ENCODE results near the gene FGFR2.

Gene FGFR2

DNA sequence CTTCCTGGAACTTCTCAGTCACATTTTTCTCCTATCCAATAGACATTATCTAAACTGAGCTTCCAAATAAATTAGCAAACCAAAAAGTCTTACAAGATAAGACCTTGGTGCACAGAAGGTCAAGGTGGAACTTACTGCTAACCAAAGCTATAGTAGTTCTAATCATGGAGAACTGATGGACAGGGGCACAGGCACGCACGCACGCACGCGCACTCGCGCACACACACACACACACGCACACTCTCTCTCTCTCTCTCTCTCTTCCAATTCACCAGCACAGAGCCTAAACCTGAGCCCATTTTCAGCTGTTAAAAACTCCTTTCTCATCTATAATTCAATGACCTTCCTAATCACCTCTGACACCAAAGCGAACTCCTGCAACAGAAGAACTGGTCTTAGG is 7.5 kb downstream of the FGFR2 start:
- DNase-seq (ENCODE audit: low spot score) = no peak
- Histone ChIP-seq H3K27ac (no peak overlapping the region), H3K4me3 (no peak overlapping the region)
- TF ChIP-seq, protein P1, sequence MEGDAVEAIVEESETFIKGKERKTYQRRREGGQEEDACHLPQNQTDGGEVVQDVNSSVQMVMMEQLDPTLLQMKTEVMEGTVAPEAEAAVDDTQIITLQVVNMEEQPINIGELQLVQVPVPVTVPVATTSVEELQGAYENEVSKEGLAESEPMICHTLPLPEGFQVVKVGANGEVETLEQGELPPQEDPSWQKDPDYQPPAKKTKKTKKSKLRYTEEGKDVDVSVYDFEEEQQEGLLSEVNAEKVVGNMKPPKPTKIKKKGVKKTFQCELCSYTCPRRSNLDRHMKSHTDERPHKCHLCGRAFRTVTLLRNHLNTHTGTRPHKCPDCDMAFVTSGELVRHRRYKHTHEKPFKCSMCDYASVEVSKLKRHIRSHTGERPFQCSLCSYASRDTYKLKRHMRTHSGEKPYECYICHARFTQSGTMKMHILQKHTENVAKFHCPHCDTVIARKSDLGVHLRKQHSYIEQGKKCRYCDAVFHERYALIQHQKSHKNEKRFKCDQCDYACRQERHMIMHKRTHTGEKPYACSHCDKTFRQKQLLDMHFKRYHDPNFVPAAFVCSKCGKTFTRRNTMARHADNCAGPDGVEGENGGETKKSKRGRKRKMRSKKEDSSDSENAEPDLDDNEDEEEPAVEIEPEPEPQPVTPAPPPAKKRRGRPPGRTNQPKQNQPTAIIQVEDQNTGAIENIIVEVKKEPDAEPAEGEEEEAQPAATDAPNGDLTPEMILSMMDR (IDR thresholded peaks at IDR 0.05) = no peak

DNA sequence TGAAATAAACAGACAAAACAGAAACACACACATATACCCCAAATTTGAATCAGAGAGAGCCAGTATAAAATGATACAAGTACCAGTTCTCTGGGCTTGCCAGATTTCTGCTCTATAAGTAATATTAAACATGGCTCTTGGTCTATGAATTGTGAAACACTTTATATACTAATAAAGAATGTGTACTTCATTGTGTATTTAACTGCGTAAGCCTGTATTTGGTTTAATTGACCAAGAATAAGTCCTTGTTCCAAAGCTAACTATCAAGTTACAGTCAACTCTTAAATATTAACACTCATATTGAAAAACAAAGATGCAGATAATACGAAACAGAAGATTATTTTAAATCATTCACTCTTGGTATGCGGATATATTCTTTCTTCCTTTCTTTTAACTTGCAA is 8.7 kb downstream of the FGFR2 start:
- TF ChIP-seq, protein P1 (IDR thresholded peaks at IDR 0.05) = no peak
- no peak for DNase-seq (ENCODE audit: low spot score)
- Histone ChIP-seq H3K4me3 (no peak overlapping the region), H3K27ac (no peak overlapping the region)

DNA sequence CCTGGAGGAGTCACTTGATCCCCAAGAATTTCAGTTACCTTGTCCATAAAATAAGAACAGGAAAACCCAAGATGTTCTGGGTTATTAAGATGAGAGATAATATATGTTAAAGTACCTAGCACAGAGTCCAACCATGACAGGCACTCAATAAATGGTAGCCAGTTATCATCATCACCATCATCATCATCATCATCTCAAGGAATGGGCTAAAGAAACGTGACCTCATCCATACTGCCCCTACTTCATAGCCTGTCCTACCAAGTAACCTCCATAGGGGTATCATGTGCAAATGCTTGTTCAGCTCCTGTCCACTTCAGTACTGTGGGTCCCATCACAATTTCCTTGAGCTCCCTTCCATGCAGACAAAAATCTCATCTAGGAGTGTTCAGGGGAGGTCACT is 14.4 kb downstream of the FGFR2 start:
- H3K27ac ChIP-seq = no peak overlapping the region
- H3K4me3 ChIP-seq = no peak overlapping the region
- TF ChIP-seq, protein P1 (IDR thresholded peaks at IDR 0.05) = no peak
- DNase-seq (ENCODE audit: low spot score) = no peak

DNA sequence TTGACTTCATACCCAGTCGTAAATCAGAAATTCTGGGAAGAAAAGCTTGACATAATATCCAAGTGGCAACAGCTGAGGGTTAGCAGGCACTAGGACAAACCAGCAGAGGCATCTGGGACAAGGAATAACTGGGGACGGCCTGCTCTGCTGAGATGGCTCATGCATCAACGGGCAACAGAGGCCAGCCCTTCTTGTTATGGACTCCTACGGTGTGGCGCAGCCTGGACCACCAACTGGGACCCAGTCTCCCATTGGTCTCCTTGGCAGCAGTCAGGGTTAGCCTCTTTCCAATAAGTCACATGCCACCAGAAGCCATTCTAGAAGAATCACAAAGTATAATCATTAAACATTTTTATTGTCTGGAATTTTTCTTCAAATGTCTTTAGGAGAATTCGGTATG is 15.0 kb downstream of the FGFR2 start:
- Histone ChIP-seq H3K27ac (no peak overlapping the region), H3K4me3 (no peak overlapping the region)
- TF ChIP-seq, protein P1 (IDR thresholded peaks at IDR 0.05) = no peak
- DNase-seq (ENCODE audit: low spot score) = no peak

DNA sequence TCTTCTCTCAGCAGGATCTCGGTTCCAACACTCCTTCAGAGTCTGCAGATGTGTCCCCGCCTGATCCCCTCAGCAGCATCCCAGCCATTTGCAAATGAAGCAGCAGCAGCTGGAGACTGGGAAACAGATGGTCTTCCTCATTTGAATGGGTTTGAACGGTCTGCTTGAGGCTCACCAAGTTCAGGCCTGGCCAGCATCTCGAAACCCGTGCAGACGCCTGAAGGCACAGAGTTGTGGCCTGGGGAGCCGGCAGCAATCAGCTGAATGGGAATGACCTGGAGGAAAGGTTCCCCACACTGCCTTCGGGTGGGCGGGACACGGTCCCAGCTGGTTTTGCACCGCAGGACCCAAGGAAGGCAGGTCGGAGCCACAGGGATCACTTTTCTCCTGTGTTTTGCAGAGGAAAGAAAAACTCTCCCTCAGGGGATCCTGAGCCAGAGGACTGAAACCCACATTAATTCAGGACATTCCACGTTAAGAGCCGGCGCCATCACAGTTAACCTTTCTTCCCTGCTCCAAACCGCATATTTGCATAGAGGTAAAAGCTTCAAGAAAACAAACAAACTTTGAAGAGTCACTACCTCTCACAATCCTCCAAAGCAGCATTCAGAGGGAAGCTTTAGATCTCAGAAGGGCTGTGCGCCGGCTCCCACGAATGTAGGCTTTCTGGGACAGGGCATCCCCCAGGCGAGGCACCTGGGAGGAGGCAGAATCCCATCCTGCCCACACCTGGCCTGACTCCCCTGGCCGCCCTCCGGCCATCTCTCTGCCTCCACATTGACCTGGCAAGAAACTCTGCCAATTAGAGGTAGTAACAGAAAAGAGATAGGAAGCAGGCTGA is 17.7 kb downstream of the FGFR2 start:
- no peak for DNase-seq (ENCODE audit: low spot score)
- Histone ChIP-seq H3K4me3 (no peak overlapping the region), H3K27ac (no peak overlapping the region)
- TF ChIP-seq, protein P1 (IDR thresholded peaks at IDR 0.05) = no peak

DNA sequence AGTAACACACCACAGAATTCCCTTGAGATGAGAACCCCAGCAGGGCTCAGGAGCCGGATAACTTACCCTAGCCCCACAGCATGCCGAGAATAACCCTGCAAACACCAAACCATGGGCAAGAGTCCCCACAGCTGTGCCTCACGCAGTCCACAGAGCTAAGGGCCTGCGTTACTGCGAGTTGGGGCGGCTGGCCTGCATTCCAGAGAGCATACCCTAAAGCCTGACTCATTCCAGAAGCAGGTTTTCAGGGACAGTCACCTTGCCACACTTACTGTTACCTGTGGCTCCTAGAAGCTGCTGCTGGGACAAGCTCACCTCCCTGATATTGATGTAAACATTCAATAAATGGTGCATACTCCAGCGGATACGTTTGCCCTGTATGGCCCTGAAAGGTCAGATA is 18.6 kb downstream of the FGFR2 start:
- TF ChIP-seq, protein P1 (IDR thresholded peaks at IDR 0.05) = no peak
- DNase-seq (ENCODE audit: low spot score) = no peak
- Histone ChIP-seq H3K4me3 (no peak overlapping the region), H3K27ac (no peak overlapping the region)

DNA sequence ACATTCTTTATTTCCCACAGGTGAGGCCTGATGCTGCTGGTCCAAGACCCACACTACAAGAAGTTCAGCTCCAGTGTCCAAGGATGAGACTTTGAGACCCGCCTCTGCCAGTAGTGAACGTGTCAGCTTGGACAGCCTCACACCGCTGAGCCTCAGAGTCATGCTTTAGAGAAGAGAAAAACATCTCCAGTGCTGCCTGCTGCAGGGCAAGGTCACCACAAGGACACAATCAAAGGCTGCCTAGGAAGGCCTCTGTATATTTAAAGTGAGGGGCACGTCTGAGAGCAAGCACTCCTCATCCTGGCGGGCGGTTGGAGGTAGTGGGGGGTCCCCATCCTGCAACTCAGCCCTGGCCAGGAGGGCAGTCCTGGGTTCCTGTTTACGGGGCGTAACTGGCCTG is 19.3 kb downstream of the FGFR2 start:
- no peak overlapping the region for H3K27ac ChIP-seq
- no peak for DNase-seq (ENCODE audit: low spot score)
- no peak overlapping the region for H3K4me3 ChIP-seq
- TF ChIP-seq, protein P1 (IDR thresholded peaks at IDR 0.05) = no peak
